BLaER1 (cell line): ENCODE measurements around the gene ZBTB47.

Experiments used
- H3K27ac ChIP-seq: shearing (Covaris generic); formaldehyde crosslinking; 2 replicates; pipeline ENCODE4 v1.8.1; 2022
- H3K27me3 ChIP-seq: shearing (Covaris generic); formaldehyde crosslinking; 2 replicates; pipeline ENCODE4 v1.8.1; 2022
- H3K36me3 ChIP-seq: shearing (Covaris generic); formaldehyde crosslinking; 2 replicates; pipeline ENCODE4 v1.8.1; 2022
- H3K4me1 ChIP-seq: shearing (Covaris generic); formaldehyde crosslinking; 2 replicates; pipeline ENCODE4 v1.8.1; 2022
- H3K4me2 ChIP-seq: shearing (Covaris generic); formaldehyde crosslinking; 2 replicates; pipeline ENCODE4 v1.8.1; 2022
- H3K4me3 ChIP-seq: shearing (Covaris generic); formaldehyde crosslinking; 2 replicates; pipeline ENCODE4 v1.8.1; 2022
- H3K9ac ChIP-seq: shearing (Covaris generic); formaldehyde crosslinking; 2 replicates; pipeline ENCODE4 v1.8.1; 2022
- H3K9me3 ChIP-seq: shearing (Covaris generic); formaldehyde crosslinking; 2 replicates; pipeline ENCODE4 v1.8.1; 2022
- H4K20me1 ChIP-seq: shearing (Covaris generic); formaldehyde crosslinking; 2 replicates; pipeline ENCODE4 v1.8.1; 2022
- Cebpa-rat ChIP-seq: shearing (Covaris generic); IDR thresholded peaks from 2 replicates; pipeline ENCODE4 v1.8.1; 2022

ZBTB47 gene

DNA sequence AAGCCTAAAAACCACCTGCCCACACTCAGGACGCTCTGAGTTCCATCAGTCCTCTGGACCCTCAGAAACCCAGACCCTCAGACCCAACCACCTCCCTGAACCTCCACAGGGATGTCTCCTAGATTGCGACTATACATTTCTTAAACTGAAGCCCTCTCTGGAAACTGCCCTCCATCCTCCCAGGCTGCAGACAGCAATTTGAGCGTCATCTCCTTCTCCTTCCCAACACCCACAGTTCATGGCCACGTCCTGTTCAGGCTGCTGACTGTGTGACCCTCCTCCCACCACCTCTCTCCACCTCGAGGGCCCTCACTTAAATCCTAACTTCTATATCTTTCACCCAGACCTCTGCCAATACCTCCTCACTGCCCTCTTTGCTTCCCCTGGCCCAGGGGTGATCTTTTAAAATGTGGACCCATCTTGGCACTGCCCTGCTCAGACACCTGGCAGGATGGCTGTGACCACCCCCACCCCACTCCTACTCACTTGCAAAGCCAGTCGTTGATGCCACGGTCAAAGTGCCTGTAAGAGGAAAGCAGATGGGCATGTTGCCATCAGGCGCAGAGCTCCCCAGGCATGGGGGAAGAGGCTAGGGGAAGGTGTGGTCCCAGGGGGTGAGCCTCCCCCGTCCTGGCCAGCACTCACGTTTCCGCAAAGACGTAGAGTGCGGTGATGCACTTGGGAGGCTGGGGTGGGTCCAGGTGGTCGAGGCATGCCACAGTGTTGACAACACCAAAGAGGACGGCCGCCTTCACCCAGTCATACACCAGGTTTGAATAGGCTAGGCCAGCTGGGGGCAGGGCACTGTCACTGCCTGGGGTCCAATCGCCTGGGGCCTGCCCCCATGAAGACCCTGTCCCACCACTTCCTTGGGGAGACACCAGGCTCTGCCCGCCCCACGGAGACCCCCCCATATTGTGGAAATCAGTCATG is 43.1 kb downstream of the ZBTB47 start:
- Histone ChIP-seq H3K9me3 (no peaks in the 10 kb centered on the region), H3K4me1 (peaks cover 30% of the 10 kb centered on the region), H3K27me3 (no peaks in the 10 kb centered on the region), H3K4me2 (no peak overlapping the region), H3K36me3 (no peaks in the 10 kb centered on the region), H3K4me3 (no peak overlapping the region), H3K27ac (no peak overlapping the region), H4K20me1 (no peaks in the 10 kb centered on the region), H3K9ac (no peak overlapping the region)
- no peak for TF ChIP-seq Cebpa-rat

- Histone ChIP-seq H3K27me3 (no peaks in the 10 kb centered on the region), H4K20me1 (peaks cover 8% of the 10 kb centered on the region; the same call in 1 of the 2 replicates), H3K9me3 (no peaks in the 10 kb centered on the region), H3K4me1 (peaks cover 21% of the 10 kb centered on the region), H3K27ac (no peak overlapping the region), H3K36me3 (no peaks in the 10 kb centered on the region), H3K4me3 (no peak overlapping the region), H3K4me2 (no peak overlapping the region), H3K9ac (no peak overlapping the region)
- TF ChIP-seq Cebpa-rat, result no peak
These were observed 44.0 kb downstream of the ZBTB47 start for GRCh38 chr3:42697289-42698051.

DNA sequence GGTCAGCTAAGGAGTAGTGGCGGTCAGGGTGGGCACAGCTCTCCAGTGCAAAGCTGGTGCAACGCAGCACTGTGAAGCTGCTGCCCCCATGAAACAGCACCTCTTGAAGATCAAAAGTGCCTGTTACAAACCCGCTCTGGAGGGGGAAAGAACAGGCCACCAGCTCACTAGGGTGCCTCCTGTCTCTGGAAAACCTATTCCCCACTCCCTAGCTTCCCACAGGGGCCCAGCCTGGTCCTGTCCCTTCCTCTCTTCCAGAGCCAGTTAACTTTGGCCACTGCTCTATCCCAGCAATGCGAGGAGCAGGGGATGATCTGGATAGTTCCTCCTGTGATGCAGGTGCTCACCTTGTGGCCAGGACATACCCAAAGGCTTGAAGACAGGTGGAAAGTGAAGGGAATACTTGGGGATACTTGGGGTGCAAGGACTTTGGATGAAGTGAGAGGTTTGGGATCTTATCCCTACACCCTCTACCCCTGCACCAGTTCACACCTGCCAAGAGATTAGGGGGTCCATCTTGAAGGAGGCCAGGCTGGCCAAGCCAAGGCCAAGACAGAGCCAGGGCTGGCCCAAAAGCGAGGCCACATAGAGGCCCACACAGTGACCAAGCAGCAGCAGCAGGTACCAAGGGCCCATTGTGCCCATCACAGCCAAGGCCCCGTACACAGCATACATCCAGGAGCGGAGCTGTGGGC is 44.9 kb downstream of the ZBTB47 start:
- no peak for TF ChIP-seq Cebpa-rat
- H3K27me3 ChIP-seq, result no peaks in the 10 kb centered on the region
- peaks cover 20% of the 10 kb centered on the region for H3K4me1 ChIP-seq
- H3K9me3 ChIP-seq, result no peaks in the 10 kb centered on the region
- no peak overlapping the region for H3K4me2 ChIP-seq
- no peak overlapping the region for H3K27ac ChIP-seq
- no peak overlapping the region for H3K4me3 ChIP-seq
- no peak overlapping the region for H3K9ac ChIP-seq
- no peaks in the 10 kb centered on the region for H3K36me3 ChIP-seq
- peaks cover 12% of the 10 kb centered on the region; the same call in 1 of the 2 replicates for H4K20me1 ChIP-seq

- H3K36me3 ChIP-seq, result no peaks in the 10 kb centered on the region
- no peaks in the 10 kb centered on the region for H3K27me3 ChIP-seq
- H3K27ac ChIP-seq, result no peak overlapping the region
- TF ChIP-seq Cebpa-rat, result no peak
- H3K4me2 ChIP-seq, result no peak overlapping the region
- no peak overlapping the region for H3K9ac ChIP-seq
- H3K4me3 ChIP-seq, result no peak overlapping the region
- H3K4me1 ChIP-seq, result peaks cover 20% of the 10 kb centered on the region
- no peaks in the 10 kb centered on the region for H3K9me3 ChIP-seq
- H4K20me1 ChIP-seq, result peaks cover 17% of the 10 kb centered on the region; the same call in 1 of the 2 replicates
These were observed 45.4 kb downstream of the ZBTB47 start for GRCh38 chr3:42698911-42699230.

DNA sequence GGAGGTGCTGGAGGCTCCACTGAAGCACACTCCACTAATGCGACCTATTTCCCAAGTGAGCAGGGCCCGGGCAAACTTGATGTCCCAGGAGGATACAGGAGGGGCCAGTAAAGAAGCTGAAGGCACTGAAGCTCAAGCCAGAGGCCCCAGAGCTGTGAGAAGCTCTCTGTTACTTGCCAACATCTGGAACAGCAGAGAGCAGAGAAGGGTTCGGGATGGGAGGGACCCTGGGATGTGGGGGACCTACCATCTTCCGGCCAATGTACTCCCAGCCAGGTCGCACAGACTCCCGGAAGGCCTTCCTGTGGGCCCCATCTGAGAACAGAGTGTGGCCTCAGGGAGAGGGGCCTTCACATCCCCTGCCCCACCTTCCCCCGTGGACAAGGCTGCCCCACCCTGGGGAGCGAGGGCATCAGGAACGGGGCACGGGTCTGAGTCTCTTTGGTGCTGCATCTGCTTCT is 46.0 kb downstream of the ZBTB47 start:
- Histone ChIP-seq H3K9me3 (no peaks in the 10 kb centered on the region), H3K27me3 (no peaks in the 10 kb centered on the region), H3K36me3 (no peaks in the 10 kb centered on the region), H4K20me1 (peaks cover 18% of the 10 kb centered on the region; the same call in 1 of the 2 replicates), H3K4me2 (no peak overlapping the region; the same call in 1 of the 2 replicates), H3K4me3 (no peak overlapping the region), H3K4me1 (peaks cover 20% of the 10 kb centered on the region), H3K9ac (no peak overlapping the region), H3K27ac (no peak overlapping the region)
- no peak for TF ChIP-seq Cebpa-rat

- no peak overlapping the region for H3K9ac ChIP-seq
- H3K4me3 ChIP-seq, result no peak overlapping the region
- no peak overlapping the region; the same call in 1 of the 2 replicates for H3K4me2 ChIP-seq
- H3K4me1 ChIP-seq, result peaks cover 20% of the 10 kb centered on the region
- no peaks in the 10 kb centered on the region for H3K36me3 ChIP-seq
- peaks cover 18% of the 10 kb centered on the region; the same call in 1 of the 2 replicates for H4K20me1 ChIP-seq
- no peak for TF ChIP-seq Cebpa-rat
- H3K9me3 ChIP-seq, result no peaks in the 10 kb centered on the region
- no peaks in the 10 kb centered on the region for H3K27me3 ChIP-seq
- no peak overlapping the region for H3K27ac ChIP-seq
These were observed 47.1 kb downstream of the ZBTB47 start for GRCh38 chr3:42700366-42701288.

DNA sequence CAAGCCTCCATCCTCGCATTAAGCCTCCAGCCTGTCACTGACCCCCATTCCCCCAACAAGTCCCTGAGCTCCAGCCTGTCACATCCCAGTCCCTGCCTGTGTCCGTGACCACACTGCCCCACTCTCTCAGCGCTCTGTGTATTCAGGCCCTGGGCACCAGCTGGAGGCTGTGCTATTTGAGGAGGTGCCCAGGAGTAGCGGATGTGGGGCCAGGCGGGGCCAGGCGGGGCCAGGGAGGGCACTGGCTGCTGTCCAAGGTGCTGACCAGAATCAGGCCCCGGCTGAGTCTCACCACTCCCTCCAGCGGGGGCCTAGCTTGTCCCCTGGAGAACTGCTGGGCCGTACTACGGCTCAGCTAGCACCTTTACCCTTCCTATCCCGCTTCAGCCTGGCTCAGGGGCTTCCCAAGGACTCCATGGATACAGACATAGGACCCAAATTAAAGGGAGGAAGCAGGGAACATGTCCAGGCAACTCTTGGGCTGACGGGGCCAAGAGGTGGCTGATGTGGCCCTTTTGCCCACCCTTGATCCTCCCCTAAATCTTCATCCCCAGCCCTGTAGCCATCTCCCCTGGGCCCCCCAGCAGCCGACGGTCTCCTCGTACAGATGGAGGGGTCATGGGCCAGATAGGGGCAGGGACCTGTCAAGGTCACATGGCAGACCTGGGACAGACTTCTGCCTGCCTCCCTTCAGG is 48.0 kb downstream of the ZBTB47 start:
- no peaks in the 10 kb centered on the region for H3K36me3 ChIP-seq
- no peak for TF ChIP-seq Cebpa-rat
- no peak overlapping the region for H3K9ac ChIP-seq
- H3K4me2 ChIP-seq, result no peak overlapping the region; the same call in 1 of the 2 replicates
- peaks cover 18% of the 10 kb centered on the region; the same call in 1 of the 2 replicates for H4K20me1 ChIP-seq
- no peak overlapping the region for H3K4me3 ChIP-seq
- no peaks in the 10 kb centered on the region for H3K27me3 ChIP-seq
- no peak overlapping the region for H3K27ac ChIP-seq
- H3K9me3 ChIP-seq, result no peaks in the 10 kb centered on the region
- H3K4me1 ChIP-seq, result peaks cover 20% of the 10 kb centered on the region
